Measurements from ENCODE around the gene LYRM1. TPM values are rescaled to one million over a fixed set of nuclear protein-coding genes. Genes with fewer than 3 reads are reported as not detected.
"Not testable (repeated sequence)": the region's sequence is repeated elsewhere in the genome, so short reads cannot be mapped to it uniquely, and the experiment has no call there.

Gene LYRM1
- total RNA-seq, 1 donor from 2014 or later: 25.6 TPM

- intact Hi-C loops (cut with DNase I): no loop called here
- DNase-seq (ENCODE audit: low spot score) (no peak), ATAC-seq (no peak)
These were observed 51.8 kb downstream of the LYRM1 start for GRCh38 chr16:20952139-20952920.

GRCh38 chr16:20954574-20954973 lies 54.0 kb downstream of the LYRM1 start:
- ATAC-seq: no peak
- DNase-seq (ENCODE audit: low spot score): no peak
- intact Hi-C loops (cut with DNase I): no loop called here

GRCh38 chr16:20956319-20956718 lies 55.7 kb downstream of the LYRM1 start:
- intact Hi-C loops (cut with DNase I): no loop called here
- no peak for DNase-seq (ENCODE audit: low spot score)
- no peak for ATAC-seq

GRCh38 chr16:20957153-20957552 lies 56.6 kb downstream of the LYRM1 start:
- intact Hi-C loops (cut with DNase I): no loop called here
- no peak for DNase-seq (ENCODE audit: low spot score)
- ATAC-seq: no peak

GRCh38 chr16:20960899-20961298 lies 60.3 kb downstream of the LYRM1 start:
- intact Hi-C loops (cut with DNase I): no loop called here
- DNase-seq (ENCODE audit: low spot score): no peak
- ATAC-seq: no peak

- ATAC-seq: no peak
- no peak for DNase-seq (ENCODE audit: low spot score)
- intact Hi-C loops (cut with DNase I): no loop called here
These were observed 68.2 kb downstream of the LYRM1 start for GRCh38 chr16:20968765-20969164.

- intact Hi-C loops (cut with DNase I): no loop called here
- no peak for DNase-seq (ENCODE audit: low spot score)
- no peak for ATAC-seq
These were observed 68.8 kb downstream of the LYRM1 start for GRCh38 chr16:20969386-20969785.

- ATAC-seq (no peak), DNase-seq (ENCODE audit: low spot score) (no peak)
- intact Hi-C loops (cut with DNase I): no loop called here
These were observed 70.8 kb downstream of the LYRM1 start for GRCh38 chr16:20971401-20971800.

- DNase-seq (ENCODE audit: low spot score); intact Hi-C loops (cut with DNase I); ATAC-seq: not testable (repeated sequence)
These were observed 72.6 kb downstream of the LYRM1 start for GRCh38 chr16:20973201-20973600.

Other genes starting within 250 kb of the LYRM1 start
- not detected for gene ACSM1, start 203.1 kb upstream of the LYRM1 start, total RNA-seq
- gene THUMPD1, start 159.0 kb upstream of the LYRM1 start, total RNA-seq: 32.1 TPM
- gene ACSM3, start 136.8 kb upstream of the LYRM1 start, total RNA-seq: 2.8 TPM
- gene ERI2, start 94.3 kb upstream of the LYRM1 start, total RNA-seq: 16.5 TPM
- 2.5 TPM for gene REXO5, start 94.2 kb upstream of the LYRM1 start, total RNA-seq
- 30.7 TPM for gene DCUN1D3, start 413 bp upstream of the LYRM1 start, total RNA-seq